A673 (cell line): ENCODE data around the gene PLEKHA6.

Experiments used
- CTCF ChIP-seq: fragments of 300-800, 200-600 bp; sonication (generic); conservative IDR thresholded peaks from 2 replicates; pipeline ENCODE4 v1.5.1; 2017; ENCODE audit warnings: low read depth, mild to moderate bottlenecking, antibody characterized with exemption, low read length, moderate library complexity, mixed read lengths
- EZH2 ChIP-seq: fragments of 200-600 bp; sonication (generic); IDR thresholded peaks from 2 replicates; pipeline ENCODE4 v1.6.1; 2017; ENCODE audit warnings: borderline replicate concordance, low read depth, mild to moderate bottlenecking, mixed read lengths, antibody characterized with exemption, low read length; ENCODE audit not compliant: poor library complexity, severe bottlenecking

- TF ChIP-seq CTCF: no peak
- TF ChIP-seq EZH2: no peak
These were observed 58.4 kb downstream of the PLEKHA6 start for GRCh38 chr1:204301171-204301957.
